Endothelial cell of umbilical vein (primary cell): Measurements from ENCODE around the gene CMIP.

ENCODE experiments used
- EZH2 ChIP-seq: IDR thresholded peaks from 2 replicates; pipeline ENCODE4 v1.6.1; 2012; ENCODE audit warnings: borderline replicate concordance, low read depth, mild to moderate bottlenecking, moderate library complexity, low read length, inconsistent platforms; ENCODE audit not compliant: severe bottlenecking
- FOS ChIP-seq: IDR thresholded peaks from 2 replicates; pipeline ENCODE4 v1.6.1; 2011; ENCODE audit warnings: mild to moderate bottlenecking, low read length, moderate library complexity, borderline replicate concordance; ENCODE audit not compliant: insufficient read depth
- JUN ChIP-seq: IDR thresholded peaks from 2 replicates; pipeline ENCODE4 v1.6.1; 2011; ENCODE audit warnings: borderline replicate concordance, low read depth; ENCODE audit not compliant: insufficient read length, insufficient read depth
- MYC ChIP-seq: IDR thresholded peaks from one replicate; pipeline ENCODE4 v1.6.1; 2011; ENCODE audit warnings: mild to moderate bottlenecking, low read depth, low read length
- POLR2A ChIP-seq: IDR thresholded peaks from 2 replicates; pipeline ENCODE4 v1.6.1; 2012; ENCODE audit warnings: low read depth, mild to moderate bottlenecking, control low read depth, low read length
- POLR2AphosphoS5 ChIP-seq: IDR thresholded peaks from 2 replicates; pipeline ENCODE4 v1.6.1; 2012; ENCODE audit warnings: low read depth, mild to moderate bottlenecking, control low read depth, low read length, moderate library complexity; ENCODE audit not compliant: insufficient read depth
- TF ChIP-seq, protein P1 (sequence below): IDR thresholded peaks from 2 replicates; pipeline ENCODE4 v1.6.1; 2011; ENCODE audit not compliant: insufficient read depth, insufficient read length
- TF ChIP-seq, protein P2 (sequence below), 2 donors: IDR thresholded peaks; 1 replicate in 1 of 2; 2 replicates in 1 of 2; pipeline ENCODE4 v1.5.1; 2011; ENCODE audit warnings: low read length in 2 of 2, mild to moderate bottlenecking in 2 of 2, moderate library complexity in 2 of 2, control low read depth in 1 of 2, inconsistent platforms in 1 of 2, low read depth in 1 of 2; ENCODE audit not compliant: insufficient read depth in 1 of 2; ENCODE audit errors: extremely low read depth in 1 of 2

DNA sequence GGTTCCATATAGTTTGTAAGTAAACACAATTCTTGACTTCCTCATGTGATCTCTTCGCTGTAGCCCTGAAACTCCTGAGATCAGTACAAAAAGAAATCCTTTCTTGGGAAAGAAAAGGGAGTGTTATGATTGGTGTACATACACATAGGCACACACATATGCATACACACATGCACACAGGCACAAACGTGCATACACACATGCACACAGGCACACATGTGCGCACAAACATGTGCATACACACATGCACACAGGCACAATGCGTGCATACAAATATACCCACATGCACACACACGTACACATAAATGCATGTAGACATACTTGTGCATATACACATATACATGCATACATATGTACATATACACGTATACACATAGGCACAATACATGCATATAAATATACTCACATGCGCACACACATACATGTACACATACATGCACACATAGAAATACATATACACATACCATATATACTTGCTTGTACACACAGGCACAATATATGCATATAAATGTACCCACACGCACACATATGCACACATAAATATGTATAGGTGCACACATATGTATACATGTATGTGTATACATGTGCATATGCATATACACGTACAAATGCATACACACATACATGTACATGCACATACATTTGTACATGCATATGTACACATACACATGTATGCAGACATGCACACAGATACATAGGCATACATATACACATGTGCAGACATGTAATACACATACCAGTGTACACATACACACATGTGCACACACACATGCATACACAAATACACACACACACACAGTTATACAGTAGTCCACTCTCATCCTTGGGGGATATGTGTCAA lies 26.4 kb downstream of the CMIP start:
- TF ChIP-seq, protein P1, sequence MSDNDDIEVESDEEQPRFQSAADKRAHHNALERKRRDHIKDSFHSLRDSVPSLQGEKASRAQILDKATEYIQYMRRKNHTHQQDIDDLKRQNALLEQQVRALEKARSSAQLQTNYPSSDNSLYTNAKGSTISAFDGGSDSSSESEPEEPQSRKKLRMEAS: no peak
- TF ChIP-seq POLR2AphosphoS5: no peak
- TF ChIP-seq, protein P2, sequence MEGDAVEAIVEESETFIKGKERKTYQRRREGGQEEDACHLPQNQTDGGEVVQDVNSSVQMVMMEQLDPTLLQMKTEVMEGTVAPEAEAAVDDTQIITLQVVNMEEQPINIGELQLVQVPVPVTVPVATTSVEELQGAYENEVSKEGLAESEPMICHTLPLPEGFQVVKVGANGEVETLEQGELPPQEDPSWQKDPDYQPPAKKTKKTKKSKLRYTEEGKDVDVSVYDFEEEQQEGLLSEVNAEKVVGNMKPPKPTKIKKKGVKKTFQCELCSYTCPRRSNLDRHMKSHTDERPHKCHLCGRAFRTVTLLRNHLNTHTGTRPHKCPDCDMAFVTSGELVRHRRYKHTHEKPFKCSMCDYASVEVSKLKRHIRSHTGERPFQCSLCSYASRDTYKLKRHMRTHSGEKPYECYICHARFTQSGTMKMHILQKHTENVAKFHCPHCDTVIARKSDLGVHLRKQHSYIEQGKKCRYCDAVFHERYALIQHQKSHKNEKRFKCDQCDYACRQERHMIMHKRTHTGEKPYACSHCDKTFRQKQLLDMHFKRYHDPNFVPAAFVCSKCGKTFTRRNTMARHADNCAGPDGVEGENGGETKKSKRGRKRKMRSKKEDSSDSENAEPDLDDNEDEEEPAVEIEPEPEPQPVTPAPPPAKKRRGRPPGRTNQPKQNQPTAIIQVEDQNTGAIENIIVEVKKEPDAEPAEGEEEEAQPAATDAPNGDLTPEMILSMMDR (IDR thresholded peaks at IDR 0.05; ENCODE audit: extremely low read depth in 1 of 2, insufficient read depth in 1 of 2, low read depth in 1 of 2, low read length in 2 of 2): no peak
- no peak for TF ChIP-seq EZH2
- TF ChIP-seq FOS: no peak
- TF ChIP-seq POLR2A: no peak
- TF ChIP-seq MYC: no peak
- TF ChIP-seq JUN: no peak
